ENCODE results near the gene DNAJC8.

DNAJC8 gene

DNA sequence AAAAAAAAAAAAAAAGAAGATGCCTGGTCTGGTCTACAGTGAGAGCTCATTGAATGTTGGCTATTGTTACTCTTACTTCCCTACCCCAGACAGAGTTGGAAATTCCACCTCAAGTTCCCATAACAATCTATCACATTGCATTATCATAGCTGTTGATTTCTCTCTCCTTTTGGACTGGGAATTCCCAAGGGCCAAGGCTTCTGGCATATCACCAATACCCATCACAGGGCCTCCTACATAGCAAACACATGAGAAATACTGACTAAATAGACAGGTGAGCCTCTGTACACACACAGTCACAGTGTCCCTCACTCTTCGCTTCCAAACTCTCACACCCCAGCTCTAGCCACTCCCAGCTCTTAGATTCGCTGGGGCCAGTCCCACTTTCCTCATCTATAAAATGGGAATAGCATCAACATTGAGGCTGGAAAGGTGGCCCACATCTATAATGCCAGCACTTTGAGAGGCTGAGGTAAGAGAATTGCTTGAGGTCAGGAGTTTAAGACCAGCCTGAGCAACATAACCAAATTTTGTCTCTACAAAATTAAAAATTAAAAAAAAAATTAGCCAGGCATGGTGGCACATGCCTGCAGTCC lies 62.7 kb downstream of the DNAJC8 start:
- no peak for DNase-seq

DNA sequence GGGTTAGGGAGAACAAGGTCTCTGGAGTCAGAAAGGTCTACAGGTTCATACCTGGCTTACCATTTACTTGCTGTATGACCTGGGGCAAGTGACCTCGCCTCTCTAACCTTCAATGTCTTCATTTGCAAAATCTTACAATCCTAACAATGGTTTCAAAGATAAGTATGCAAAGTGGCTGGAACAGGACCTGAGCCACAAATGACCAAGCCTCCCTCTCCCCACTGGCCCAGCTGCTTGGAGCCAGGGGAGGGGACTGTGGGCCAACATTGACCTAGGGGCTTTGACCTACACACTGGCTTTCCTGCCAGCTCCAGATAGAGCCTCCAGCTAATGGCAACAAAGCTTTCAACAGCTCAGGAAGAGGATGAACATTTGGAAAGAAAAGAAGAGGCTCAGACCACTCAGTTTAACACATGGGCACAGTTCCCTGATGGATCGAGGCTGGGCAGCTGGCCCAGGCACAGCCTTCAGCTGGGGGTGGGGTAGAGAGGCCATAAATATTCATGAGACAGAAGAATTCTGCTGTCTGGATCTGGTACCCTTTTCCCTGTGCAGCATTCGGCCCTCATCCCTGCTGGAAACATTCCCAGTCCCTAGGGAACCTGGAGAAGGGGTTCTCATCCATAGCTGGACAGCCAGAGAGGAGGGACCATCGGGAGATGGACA lies 69.2 kb downstream of the DNAJC8 start:
- DNase-seq = peak; percentile 30

DNA sequence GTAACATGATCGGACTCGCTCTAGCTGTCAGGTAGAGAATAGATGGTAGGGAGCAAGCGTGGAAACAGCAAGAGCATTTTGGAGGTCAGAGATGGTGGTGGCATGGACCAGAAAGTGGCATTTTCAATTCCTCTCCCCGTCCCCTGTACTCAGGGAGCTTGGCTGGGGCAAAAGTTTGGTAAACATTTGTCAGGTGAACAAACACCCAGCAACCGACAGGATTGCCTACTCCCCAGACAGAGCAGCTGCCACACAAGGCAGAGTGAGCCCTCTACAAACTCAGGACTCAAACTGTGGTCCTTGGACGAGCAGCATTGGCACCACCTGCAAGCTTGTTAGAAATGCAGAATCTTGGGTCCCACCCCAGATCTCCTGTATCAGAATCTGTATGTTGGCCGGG lies 70.7 kb downstream of the DNAJC8 start:
- no peak for DNase-seq

GRCh38 chr1:28161751-28162150 lies 71.1 kb downstream of the DNAJC8 start:
- DNase-seq = no peak

DNA sequence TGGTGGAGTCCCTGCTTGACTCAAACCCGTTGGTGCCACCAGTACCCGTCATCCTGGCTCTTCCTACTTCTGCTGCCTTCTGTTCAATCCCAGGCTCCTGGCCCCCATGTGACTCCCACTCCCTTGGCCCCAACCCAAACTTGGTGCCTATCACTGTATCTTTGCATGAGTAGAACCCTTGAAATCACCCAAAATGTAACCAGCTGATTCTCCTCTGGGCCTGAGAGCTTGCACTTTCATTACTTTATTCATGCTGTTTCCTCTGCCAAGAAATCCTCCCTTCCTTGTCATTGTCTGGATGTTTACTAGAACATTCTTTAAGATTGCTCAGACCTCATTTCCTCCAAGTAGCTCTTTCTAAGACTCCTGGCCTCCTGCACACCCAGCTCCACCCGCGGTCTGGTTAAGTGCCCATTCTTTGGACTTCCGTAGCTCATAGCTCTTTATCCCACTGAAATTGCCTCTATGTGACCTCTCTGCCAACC lies 72.0 kb downstream of the DNAJC8 start:
- peak; percentile 44 for DNase-seq

GRCh38 chr1:28159680-28160079 lies 73.1 kb downstream of the DNAJC8 start:
- no peak for DNase-seq

DNA sequence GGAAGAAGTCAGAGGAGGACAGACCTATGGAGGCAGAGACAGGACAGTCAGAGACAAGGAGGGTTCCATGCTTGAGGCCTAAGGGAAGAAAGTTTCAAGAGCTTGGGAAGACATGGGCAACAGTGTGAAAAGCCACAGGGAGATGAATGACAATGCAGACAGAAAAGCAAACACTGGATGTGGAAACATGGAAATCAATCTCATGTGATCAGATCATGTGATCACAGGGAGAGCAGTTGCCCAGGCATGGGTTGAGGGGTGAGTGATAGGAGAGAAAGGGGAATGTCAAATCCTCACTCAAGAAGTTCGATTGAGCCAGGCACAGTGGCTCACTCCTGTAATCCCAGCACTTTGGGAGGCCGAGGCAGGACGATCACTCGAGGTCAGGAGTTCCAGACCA lies 73.6 kb downstream of the DNAJC8 start:
- DNase-seq = no peak

DNA sequence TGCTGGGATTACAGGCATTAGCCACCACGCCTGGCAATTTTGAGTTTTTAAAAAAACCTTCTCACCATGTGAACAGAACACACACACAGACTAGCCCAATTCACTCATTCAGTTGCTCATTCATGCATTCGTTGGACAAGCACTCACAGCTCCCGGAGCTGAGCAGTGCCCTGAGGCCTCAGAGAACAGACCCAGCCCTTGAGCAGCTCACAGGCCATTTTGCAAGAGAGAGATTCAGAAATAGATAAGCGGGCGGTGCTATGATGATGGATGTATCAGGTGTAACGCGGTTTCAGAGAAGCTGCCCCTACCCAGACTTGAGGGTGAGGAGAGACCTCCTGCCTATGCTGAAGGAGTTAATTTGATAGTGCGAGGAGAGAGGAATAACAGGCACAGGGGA lies 74.9 kb downstream of the DNAJC8 start:
- DNase-seq = no peak

DNA sequence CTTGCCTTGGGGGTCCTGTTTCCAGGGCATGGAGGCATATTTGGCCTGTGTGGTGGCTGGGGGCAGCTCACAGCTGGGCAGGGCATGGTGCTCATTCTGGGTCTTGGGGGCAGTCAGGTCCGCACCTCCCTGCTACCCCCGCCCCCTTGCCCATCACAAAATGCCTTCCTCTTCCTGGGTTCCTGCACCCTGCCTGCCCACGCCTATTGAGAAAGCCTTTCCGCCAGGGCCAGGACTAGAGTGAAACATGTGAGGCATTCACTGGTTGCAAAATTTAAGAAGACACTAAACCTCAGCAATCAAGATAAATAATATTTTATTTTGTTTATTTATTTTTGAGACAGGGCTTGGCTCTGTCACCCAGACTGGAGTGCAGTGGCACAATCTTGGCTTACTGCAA lies 76.0 kb downstream of the DNAJC8 start:
- DNase-seq = no peak

DNA sequence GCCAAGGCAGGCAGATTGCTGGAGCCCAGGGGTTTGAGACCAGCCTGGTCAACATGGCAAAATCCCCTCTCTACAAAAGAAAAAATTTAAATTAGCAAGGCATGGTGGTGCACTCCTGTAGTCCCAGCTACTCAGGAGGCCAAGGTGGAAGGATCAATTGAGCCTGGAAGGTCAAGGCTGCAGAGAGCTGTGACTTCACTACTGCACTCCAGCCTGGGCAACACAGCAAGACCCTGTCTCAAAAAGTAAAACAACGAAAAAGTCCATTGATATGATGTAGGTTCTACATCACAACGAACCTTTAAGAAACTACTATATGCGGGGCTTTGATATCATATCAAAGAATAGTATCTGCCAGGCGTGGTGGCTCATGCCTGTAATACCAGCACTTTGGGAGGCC lies 77.2 kb downstream of the DNAJC8 start:
- no peak for DNase-seq

DNA sequence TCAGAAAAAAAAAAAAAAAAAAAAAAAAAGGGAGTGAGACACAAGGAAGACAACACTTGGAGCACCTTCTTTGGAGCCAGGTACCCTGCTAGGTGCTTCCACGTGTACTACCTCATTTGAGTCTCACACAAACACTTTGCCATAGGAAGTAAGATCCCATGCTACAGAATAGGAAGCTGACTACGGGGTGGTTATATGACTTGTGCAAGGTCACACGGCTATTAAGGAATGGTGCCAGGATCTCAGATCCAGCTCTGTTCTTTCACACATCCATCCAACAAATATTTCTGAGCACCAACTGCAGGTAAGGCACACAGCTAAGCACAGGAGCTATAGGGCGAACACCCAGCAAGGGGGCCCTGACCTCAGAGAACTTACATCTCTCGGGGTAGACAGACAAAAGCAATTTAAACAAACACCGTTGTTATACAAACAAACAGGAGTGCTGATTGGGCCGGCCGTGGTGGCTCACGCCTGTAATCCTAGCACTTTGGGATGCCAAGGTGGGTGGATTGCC lies 78.7 kb downstream of the DNAJC8 start:
- no peak for DNase-seq

Measured in fibroblast of skin of abdomen (primary cell).